ENCODE measurements around the gene MYF5.
"Not testable (repeated sequence)": the region's sequence is repeated elsewhere in the genome, so short reads cannot be mapped to it uniquely, and the experiment has no call there.

MYF5 gene

GRCh38 chr12:80716696-80717469 is at the start of gene MYF5:
MYF5 (plus strand) TSS chr12:80716912; CDS start chr12:80717064, 152 bp downstream.
- Mint-ChIP-seq H3K27me3 (peaks cover 65% of the 10 kb centered on the region), H3K4me3 (no peak within 1 kb of the TSS)

GRCh38 chr12:80670214-80670613 is 46.5 kb upstream of the MYF5 start:
- Mint-ChIP-seq H3K27ac (no peak overlapping the region), H3K4me1 (ENCODE audit: low read depth) (no peaks in the 10 kb centered on the region), H3K9me3 (no peaks in the 10 kb centered on the region), H3K4me3 (no peak overlapping the region), H3K27me3 (no peaks in the 10 kb centered on the region), H3K36me3 (ENCODE audit: low read depth) (no peaks in the 10 kb centered on the region)
- intact Hi-C loops (cut with micrococcal nuclease) = no loop called here

More at GRCh38 chr12:80716696-80717469, at the start of gene MYF5:
- H3K4me1 Mint-ChIP-seq (ENCODE audit: low read depth) = no peaks in the 10 kb centered on the region
- H3K36me3 Mint-ChIP-seq (ENCODE audit: low read depth) = no peaks in the 10 kb centered on the region
- H3K27ac Mint-ChIP-seq = no peak within 1 kb of the TSS
- no peaks in the 10 kb centered on the region for H3K9me3 Mint-ChIP-seq
- intact Hi-C loops (cut with micrococcal nuclease) = no loop called here

GRCh38 chr12:80676042-80676636 is 40.6 kb upstream of the MYF5 start:
- H3K36me3 Mint-ChIP-seq (ENCODE audit: low read depth); intact Hi-C loops (cut with micrococcal nuclease); H3K27me3 Mint-ChIP-seq; H3K4me1 Mint-ChIP-seq (ENCODE audit: low read depth); H3K4me3 Mint-ChIP-seq; H3K9me3 Mint-ChIP-seq; H3K27ac Mint-ChIP-seq: not testable (repeated sequence)

- intact Hi-C loops (cut with micrococcal nuclease) = no loop called here
These were observed 39.9 kb upstream of the MYF5 start for GRCh38 chr12:80676856-80677255.

GRCh38 chr12:80677994-80678393 is 38.7 kb upstream of the MYF5 start:
- no peaks in the 10 kb centered on the region for H3K4me1 Mint-ChIP-seq (ENCODE audit: low read depth)
- no peaks in the 10 kb centered on the region for H3K9me3 Mint-ChIP-seq
- no peak overlapping the region for H3K4me3 Mint-ChIP-seq
- H3K27me3 Mint-ChIP-seq = no peaks in the 10 kb centered on the region
- no peak overlapping the region for H3K27ac Mint-ChIP-seq
- intact Hi-C loops (cut with micrococcal nuclease) = no loop called here
- no peaks in the 10 kb centered on the region for H3K36me3 Mint-ChIP-seq (ENCODE audit: low read depth)

More at GRCh38 chr12:80676856-80677255, 39.9 kb upstream of the MYF5 start:
- Mint-ChIP-seq H3K9me3 (no peaks in the 10 kb centered on the region), H3K27me3 (no peaks in the 10 kb centered on the region), H3K4me3 (no peak overlapping the region), H3K27ac (no peak overlapping the region), H3K4me1 (ENCODE audit: low read depth) (no peaks in the 10 kb centered on the region), H3K36me3 (ENCODE audit: low read depth) (no peaks in the 10 kb centered on the region)

- no peaks in the 10 kb centered on the region for H3K4me1 Mint-ChIP-seq (ENCODE audit: low read depth)
- no peaks in the 10 kb centered on the region for H3K9me3 Mint-ChIP-seq
- H3K27me3 Mint-ChIP-seq = no peaks in the 10 kb centered on the region
- no peak overlapping the region for H3K4me3 Mint-ChIP-seq
- no peak overlapping the region for H3K27ac Mint-ChIP-seq
- H3K36me3 Mint-ChIP-seq (ENCODE audit: low read depth) = no peaks in the 10 kb centered on the region
- intact Hi-C loops (cut with micrococcal nuclease) = no loop called here
These were observed 37.2 kb upstream of the MYF5 start for GRCh38 chr12:80679346-80680131.

GRCh38 chr12:80681287-80681686 is 35.4 kb upstream of the MYF5 start:
- H3K9me3 Mint-ChIP-seq = no peaks in the 10 kb centered on the region
- intact Hi-C loops (cut with micrococcal nuclease) = no loop called here

GRCh38 chr12:80681786-80682185 is 34.9 kb upstream of the MYF5 start:
- no peak overlapping the region for H3K27ac Mint-ChIP-seq
- H3K4me3 Mint-ChIP-seq = no peak overlapping the region
- H3K36me3 Mint-ChIP-seq (ENCODE audit: low read depth) = no peaks in the 10 kb centered on the region
- H3K4me1 Mint-ChIP-seq (ENCODE audit: low read depth) = no peaks in the 10 kb centered on the region
- no peaks in the 10 kb centered on the region for H3K27me3 Mint-ChIP-seq
- intact Hi-C loops (cut with micrococcal nuclease) = no loop called here
- no peaks in the 10 kb centered on the region for H3K9me3 Mint-ChIP-seq

More at GRCh38 chr12:80681287-80681686, 35.4 kb upstream of the MYF5 start:
- no peak overlapping the region for H3K4me3 Mint-ChIP-seq
- no peaks in the 10 kb centered on the region for H3K36me3 Mint-ChIP-seq (ENCODE audit: low read depth)
- no peaks in the 10 kb centered on the region for H3K27me3 Mint-ChIP-seq
- H3K27ac Mint-ChIP-seq = no peak overlapping the region
- H3K4me1 Mint-ChIP-seq (ENCODE audit: low read depth) = no peaks in the 10 kb centered on the region

GRCh38 chr12:80684077-80684495 is 32.6 kb upstream of the MYF5 start:
- no peaks in the 10 kb centered on the region for H3K9me3 Mint-ChIP-seq
- H3K4me1 Mint-ChIP-seq (ENCODE audit: low read depth) = no peaks in the 10 kb centered on the region

GRCh38 chr12:80690090-80690489 is 26.6 kb upstream of the MYF5 start:
- H3K27ac Mint-ChIP-seq = no peak overlapping the region
- no peaks in the 10 kb centered on the region for H3K4me1 Mint-ChIP-seq (ENCODE audit: low read depth)
- H3K27me3 Mint-ChIP-seq = no peaks in the 10 kb centered on the region
- no peaks in the 10 kb centered on the region for H3K36me3 Mint-ChIP-seq (ENCODE audit: low read depth)
- H3K9me3 Mint-ChIP-seq = no peaks in the 10 kb centered on the region
- no peak overlapping the region for H3K4me3 Mint-ChIP-seq
- intact Hi-C loops (cut with micrococcal nuclease) = no loop called here

More at GRCh38 chr12:80684077-80684495, 32.6 kb upstream of the MYF5 start:
- intact Hi-C loops (cut with micrococcal nuclease) = no loop called here
- H3K27ac Mint-ChIP-seq = no peak overlapping the region
- no peaks in the 10 kb centered on the region for H3K27me3 Mint-ChIP-seq
- no peaks in the 10 kb centered on the region for H3K36me3 Mint-ChIP-seq (ENCODE audit: low read depth)
- no peak overlapping the region for H3K4me3 Mint-ChIP-seq

- intact Hi-C loops (cut with micrococcal nuclease) = no loop called here
- Mint-ChIP-seq H3K9me3 (no peaks in the 10 kb centered on the region), H3K4me1 (ENCODE audit: low read depth) (no peaks in the 10 kb centered on the region), H3K27me3 (no peaks in the 10 kb centered on the region), H3K27ac (no peak overlapping the region), H3K4me3 (no peak overlapping the region), H3K36me3 (ENCODE audit: low read depth) (no peaks in the 10 kb centered on the region)
These were observed 26.2 kb upstream of the MYF5 start for GRCh38 chr12:80690513-80690912.

- H3K27ac Mint-ChIP-seq = no peak overlapping the region
- H3K4me3 Mint-ChIP-seq = no peak overlapping the region
- H3K36me3 Mint-ChIP-seq (ENCODE audit: low read depth) = no peaks in the 10 kb centered on the region
- no peaks in the 10 kb centered on the region for H3K27me3 Mint-ChIP-seq
- intact Hi-C loops (cut with micrococcal nuclease) = no loop called here
- no peaks in the 10 kb centered on the region for H3K9me3 Mint-ChIP-seq
- no peaks in the 10 kb centered on the region for H3K4me1 Mint-ChIP-seq (ENCODE audit: low read depth)
These were observed 24.6 kb upstream of the MYF5 start for GRCh38 chr12:80692114-80692513.

GRCh38 chr12:80697270-80697887 is 19.3 kb upstream of the MYF5 start:
- H3K4me3 Mint-ChIP-seq = no peak overlapping the region
- no peaks in the 10 kb centered on the region for H3K9me3 Mint-ChIP-seq
- no peaks in the 10 kb centered on the region for H3K4me1 Mint-ChIP-seq (ENCODE audit: low read depth)
- intact Hi-C loops (cut with micrococcal nuclease) = no loop called here
- H3K27me3 Mint-ChIP-seq = peaks cover 3% of the 10 kb centered on the region
- no peaks in the 10 kb centered on the region for H3K36me3 Mint-ChIP-seq (ENCODE audit: low read depth)
- no peak overlapping the region for H3K27ac Mint-ChIP-seq

- Mint-ChIP-seq H3K9me3 (no peaks in the 10 kb centered on the region), H3K4me1 (ENCODE audit: low read depth) (no peaks in the 10 kb centered on the region), H3K36me3 (ENCODE audit: low read depth) (no peaks in the 10 kb centered on the region), H3K4me3 (no peak overlapping the region), H3K27me3 (peaks cover 3% of the 10 kb centered on the region), H3K27ac (no peak overlapping the region)
- intact Hi-C loops (cut with micrococcal nuclease) = no loop called here
These were observed 18.5 kb upstream of the MYF5 start for GRCh38 chr12:80698256-80698655.

Data from dendritic cell treated with granulocyte-macrophage colony-stimulating factor and Interleukin-4, amounts not matched to agents 40 ng/mL and 50 ng/mL, for 4 days (primary cell).